C4-2B (cell line): ENCODE results near the gene POR.

ENCODE experiments used
- ZFX ChIP-seq: fragments of 450-650 bp; IDR thresholded peaks from 2 replicates; pipeline ENCODE4 v1.6.1; 2017
- TF ChIP-seq, protein P1 (sequence below): fragments of 450-650 bp; conservative IDR thresholded peaks from 2 replicates; pipeline ENCODE4 v1.5.1; 2017; ENCODE audit warnings: mild to moderate bottlenecking

DNA sequence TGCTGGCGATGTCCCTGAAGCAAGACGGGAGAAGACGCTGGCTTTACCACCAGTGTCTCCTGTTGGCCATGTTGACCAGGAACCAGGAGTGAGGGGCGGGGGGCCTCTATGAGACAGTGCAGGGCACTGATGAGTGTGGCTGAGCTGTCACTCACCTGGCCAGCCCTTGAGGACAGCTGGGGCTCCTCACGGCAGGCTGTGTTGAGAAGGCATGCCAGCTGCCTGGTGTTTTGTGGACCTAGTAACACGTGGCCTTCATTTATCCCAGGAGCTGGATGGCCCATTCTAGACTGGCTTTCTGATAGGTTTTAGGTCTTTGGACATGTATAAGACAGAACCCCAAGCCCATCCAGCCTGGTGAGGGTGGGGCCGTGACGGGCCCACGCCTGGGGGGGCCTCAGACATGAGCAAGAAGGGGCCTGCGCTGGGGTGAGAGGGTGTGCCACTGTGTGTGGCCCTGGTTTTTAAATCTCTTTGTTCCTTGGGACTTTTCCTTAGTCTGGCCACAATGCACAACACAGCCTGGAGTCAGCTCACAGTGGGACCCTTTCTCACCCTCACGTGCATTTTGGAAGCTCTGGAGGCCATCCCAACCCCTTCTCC lies 25.6 kb upstream of the POR start:
- TF ChIP-seq, protein P1, sequence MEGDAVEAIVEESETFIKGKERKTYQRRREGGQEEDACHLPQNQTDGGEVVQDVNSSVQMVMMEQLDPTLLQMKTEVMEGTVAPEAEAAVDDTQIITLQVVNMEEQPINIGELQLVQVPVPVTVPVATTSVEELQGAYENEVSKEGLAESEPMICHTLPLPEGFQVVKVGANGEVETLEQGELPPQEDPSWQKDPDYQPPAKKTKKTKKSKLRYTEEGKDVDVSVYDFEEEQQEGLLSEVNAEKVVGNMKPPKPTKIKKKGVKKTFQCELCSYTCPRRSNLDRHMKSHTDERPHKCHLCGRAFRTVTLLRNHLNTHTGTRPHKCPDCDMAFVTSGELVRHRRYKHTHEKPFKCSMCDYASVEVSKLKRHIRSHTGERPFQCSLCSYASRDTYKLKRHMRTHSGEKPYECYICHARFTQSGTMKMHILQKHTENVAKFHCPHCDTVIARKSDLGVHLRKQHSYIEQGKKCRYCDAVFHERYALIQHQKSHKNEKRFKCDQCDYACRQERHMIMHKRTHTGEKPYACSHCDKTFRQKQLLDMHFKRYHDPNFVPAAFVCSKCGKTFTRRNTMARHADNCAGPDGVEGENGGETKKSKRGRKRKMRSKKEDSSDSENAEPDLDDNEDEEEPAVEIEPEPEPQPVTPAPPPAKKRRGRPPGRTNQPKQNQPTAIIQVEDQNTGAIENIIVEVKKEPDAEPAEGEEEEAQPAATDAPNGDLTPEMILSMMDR, result no peak
- TF ChIP-seq ZFX, result no peak
